Trophoblast cell (in vitro differentiated cells and primary cell): ENCODE measurements around the gene THBS1.

Source experiments
- DNase-seq, 2 donors: peaks; one replicate each; pipeline ENCODE4 v3.0.0-alpha.2; 2016
- H2AFZ ChIP-seq: 2 replicates; pipeline ENCODE4 v1.6.1; 2013; ENCODE audit warnings: low read length, moderate library complexity, mild to moderate bottlenecking; ENCODE audit not compliant: insufficient read depth, poor library complexity
- H2AK5ac ChIP-seq: 2 replicates; pipeline ENCODE4 v1.6.1; 2013; ENCODE audit warnings: mild to moderate bottlenecking, low read length
- H2BK120ac ChIP-seq: 2 replicates; pipeline ENCODE4 v1.6.1; 2013; ENCODE audit warnings: low read length, mild to moderate bottlenecking, moderate library complexity; ENCODE audit not compliant: insufficient read depth, poor library complexity
- H2BK12ac ChIP-seq: 2 replicates; pipeline ENCODE4 v1.6.1; 2013; ENCODE audit warnings: mild to moderate bottlenecking, low read length, moderate library complexity
- H2BK5ac ChIP-seq: 2 replicates; pipeline ENCODE4 v1.6.1; 2013; ENCODE audit warnings: low read length, low read depth, moderate library complexity, mild to moderate bottlenecking; ENCODE audit not compliant: poor library complexity
- H3K14ac ChIP-seq: 2 replicates; pipeline ENCODE4 v1.6.1; 2013; ENCODE audit warnings: mild to moderate bottlenecking, low read length
- H3K18ac ChIP-seq: 2 replicates; pipeline ENCODE4 v1.6.1; 2013; ENCODE audit warnings: mild to moderate bottlenecking, low read length
- H3K23ac ChIP-seq: 2 replicates; pipeline ENCODE4 v1.6.1; 2013; ENCODE audit warnings: low read length
- H3K27ac ChIP-seq: 2 replicates; pipeline ENCODE4 v1.5.1; 2013; ENCODE audit warnings: low read depth, mild to moderate bottlenecking, inconsistent platforms, low read length, moderate library complexity
- H3K27me3 ChIP-seq: 2 replicates; pipeline ENCODE4 v1.6.1; 2013; ENCODE audit warnings: inconsistent platforms, mild to moderate bottlenecking, low read length, moderate library complexity; ENCODE audit not compliant: insufficient read depth
- H3K36me3 ChIP-seq, 2 experiments: 1 replicate in 1 of 2; 2 replicates in 1 of 2; pipeline ENCODE4 v1.6.1; 2013; ENCODE audit warnings: low read length in 2 of 2, mild to moderate bottlenecking in 2 of 2, moderate library complexity in 1 of 2; ENCODE audit not compliant: insufficient read depth in 2 of 2, control insufficient read depth in 1 of 2
- H3K4ac ChIP-seq: 2 replicates; pipeline ENCODE4 v1.6.1; 2013; ENCODE audit warnings: low read depth, mild to moderate bottlenecking, low read length, moderate library complexity
- H3K4me1 ChIP-seq, 2 experiments: 1 replicate in 1 of 2; 2 replicates in 1 of 2; pipeline ENCODE4 v1.6.1; 2013; ENCODE audit warnings: low read length in 2 of 2, mild to moderate bottlenecking in 2 of 2, moderate library complexity in 1 of 2; ENCODE audit not compliant: insufficient read depth in 2 of 2, control insufficient read depth in 1 of 2
- H3K4me2 ChIP-seq: 2 replicates; pipeline ENCODE4 v1.6.1; 2013; ENCODE audit warnings: inconsistent platforms, mild to moderate bottlenecking, low read length, moderate library complexity
- H3K4me3 ChIP-seq: 2 replicates; pipeline ENCODE4 v1.5.1; 2013; ENCODE audit warnings: mild to moderate bottlenecking, low read depth, low read length, inconsistent platforms
- H3K79me1 ChIP-seq: one replicate; pipeline ENCODE4 v1.6.1; 2013; ENCODE audit warnings: low read length
- H3K79me2 ChIP-seq: 2 replicates; pipeline ENCODE4 v1.6.1; 2013; ENCODE audit warnings: low read length, mild to moderate bottlenecking; ENCODE audit not compliant: control insufficient read depth, insufficient read depth, poor library complexity
- H3K9ac ChIP-seq: 2 replicates; pipeline ENCODE4 v1.6.1; 2013; ENCODE audit warnings: mild to moderate bottlenecking, low read length
- H3K9me3 ChIP-seq: 2 replicates; pipeline ENCODE4 v1.6.1; 2013; ENCODE audit warnings: low read depth, mild to moderate bottlenecking, control low read depth, inconsistent platforms, low read length; ENCODE audit not compliant: insufficient read depth
- H4K12ac ChIP-seq: 2 replicates; pipeline ENCODE4 v1.6.1; 2013; ENCODE audit warnings: low read depth, mild to moderate bottlenecking, low read length, moderate library complexity
- H4K8ac ChIP-seq: 2 replicates; pipeline ENCODE4 v1.6.1; 2013; ENCODE audit warnings: low read depth, mild to moderate bottlenecking, low read length, moderate library complexity
- H4K91ac ChIP-seq: one replicate; pipeline ENCODE4 v1.6.1; 2013; ENCODE audit warnings: low read depth, mild to moderate bottlenecking, low read length, moderate library complexity
- WGBS: extraction: QIAGEN DNeasy Blood & Tissue Kit; methylation state at CpG from one replicate; pipeline ENCODE4 v1.1.7; 2013; ENCODE audit warnings: missing lambda C conversion rate; ENCODE audit not compliant: insufficient read length, insufficient coverage; ENCODE audit errors: extremely low coverage; 5-methylcytosine and 5-hydroxymethylcytosine counted together

The THBS1 gene

GRCh38 chr15:39613271-39613670 lies 32.4 kb downstream of the THBS1 start:
- Histone ChIP-seq H3K23ac (no peak overlapping the region), H4K12ac (no peak overlapping the region), H3K4ac (no peak overlapping the region), H3K9ac (no peak overlapping the region), H3K18ac (no peak overlapping the region), H3K27ac (no peak overlapping the region), H2BK12ac (no peak overlapping the region), H3K79me2 (no peaks in the 10 kb centered on the region), H3K14ac (no peak overlapping the region), H2BK120ac (no peak overlapping the region), H2BK5ac (no peak overlapping the region), H3K4me2 (no peak overlapping the region), H2AFZ (no peak overlapping the region), H4K91ac (no peak overlapping the region), H3K4me3 (no peak overlapping the region), H3K79me1 (no peaks in the 10 kb centered on the region), H3K9me3 (peaks cover 9% of the 10 kb centered on the region), H4K8ac (no peak overlapping the region), H2AK5ac (no peak overlapping the region), H3K36me3 (no peaks in the 10 kb centered on the region), H3K4me1 (no peaks in the 10 kb centered on the region), H3K27me3 (no peaks in the 10 kb centered on the region)
- DNase-seq: no peak

GRCh38 chr15:39613861-39614260 lies 33.0 kb downstream of the THBS1 start:
- H2AK5ac ChIP-seq: no peak overlapping the region
- no peak overlapping the region for H3K23ac ChIP-seq
- no peak overlapping the region for H3K27ac ChIP-seq
- H4K12ac ChIP-seq: no peak overlapping the region
- no peak overlapping the region for H3K18ac ChIP-seq
- H3K4me3 ChIP-seq: no peak overlapping the region
- H2AFZ ChIP-seq: no peak overlapping the region
- H3K4me2 ChIP-seq: no peak overlapping the region
- WGBS: no CpG with 5 or more reads among the region's 2 CpGs
- no peaks in the 10 kb centered on the region for H3K27me3 ChIP-seq
- no peak overlapping the region for H2BK12ac ChIP-seq
- H4K91ac ChIP-seq: no peak overlapping the region
- H3K4ac ChIP-seq: no peak overlapping the region
- no peaks in the 10 kb centered on the region for H3K79me2 ChIP-seq
- H3K36me3 ChIP-seq: no peaks in the 10 kb centered on the region
- no peak overlapping the region for H3K14ac ChIP-seq
- peaks cover 9% of the 10 kb centered on the region for H3K9me3 ChIP-seq
- H3K79me1 ChIP-seq: no peaks in the 10 kb centered on the region
- no peak overlapping the region for H2BK120ac ChIP-seq
- H3K4me1 ChIP-seq: no peaks in the 10 kb centered on the region
- no peak overlapping the region for H3K9ac ChIP-seq
- DNase-seq: no peak
- H4K8ac ChIP-seq: no peak overlapping the region
- H2BK5ac ChIP-seq: no peak overlapping the region

GRCh38 chr15:39616731-39617455 lies 36.0 kb downstream of the THBS1 start:
- no peaks in the 10 kb centered on the region for H3K36me3 ChIP-seq
- no peak overlapping the region for H4K8ac ChIP-seq
- WGBS: no CpG with 5 or more reads among the region's 6 CpGs
- H3K27ac ChIP-seq: no peak overlapping the region
- no peak overlapping the region for H3K23ac ChIP-seq
- no peaks in the 10 kb centered on the region for H3K79me1 ChIP-seq
- H2AFZ ChIP-seq: no peak overlapping the region
- no peaks in the 10 kb centered on the region for H3K4me1 ChIP-seq
- no peak overlapping the region for H3K18ac ChIP-seq
- no peak overlapping the region for H3K9ac ChIP-seq
- H4K91ac ChIP-seq: no peak overlapping the region
- no peak overlapping the region for H2AK5ac ChIP-seq
- no peak overlapping the region for H2BK120ac ChIP-seq
- no peak overlapping the region for H4K12ac ChIP-seq
- H3K14ac ChIP-seq: no peak overlapping the region
- H3K4me3 ChIP-seq: no peak overlapping the region
- no peak overlapping the region for H2BK5ac ChIP-seq
- no peaks in the 10 kb centered on the region for H3K27me3 ChIP-seq
- H3K79me2 ChIP-seq: no peaks in the 10 kb centered on the region
- H3K4ac ChIP-seq: no peak overlapping the region
- no peak overlapping the region for H3K4me2 ChIP-seq
- no peak for DNase-seq
- H2BK12ac ChIP-seq: no peak overlapping the region
- H3K9me3 ChIP-seq: no peaks in the 10 kb centered on the region

GRCh38 chr15:39618063-39618823 lies 37.4 kb downstream of the THBS1 start:
- Histone ChIP-seq H3K18ac (no peak overlapping the region), H3K27me3 (no peaks in the 10 kb centered on the region), H3K4me2 (no peak overlapping the region), H3K9ac (no peak overlapping the region), H3K4me3 (no peak overlapping the region), H3K79me2 (no peaks in the 10 kb centered on the region), H3K14ac (no peak overlapping the region), H3K4me1 (no peaks in the 10 kb centered on the region), H3K36me3 (no peaks in the 10 kb centered on the region), H4K12ac (no peak overlapping the region), H4K91ac (no peak overlapping the region), H3K23ac (no peak overlapping the region), H2AK5ac (no peak overlapping the region), H2AFZ (no peak overlapping the region), H2BK120ac (no peak overlapping the region), H3K9me3 (no peaks in the 10 kb centered on the region), H2BK12ac (no peak overlapping the region), H2BK5ac (no peak overlapping the region), H3K4ac (no peak overlapping the region), H3K79me1 (no peaks in the 10 kb centered on the region), H3K27ac (no peak overlapping the region), H4K8ac (no peak overlapping the region)
- WGBS: no CpG with 5 or more reads among the region's 3 CpGs
- no peak for DNase-seq
